Measurements from ENCODE around the gene SCFD2. TPM values are rescaled to one million over a fixed set of nuclear protein-coding genes. Genes with fewer than 3 reads are reported as not detected.

The SCFD2 gene
- total and polyA plus RNA-seq, 2 of the 8 experiments (the other 6 are each of a cell fraction or from before 2014, with no cell fraction given) = 6.2 to 10.2 TPM

DNA sequence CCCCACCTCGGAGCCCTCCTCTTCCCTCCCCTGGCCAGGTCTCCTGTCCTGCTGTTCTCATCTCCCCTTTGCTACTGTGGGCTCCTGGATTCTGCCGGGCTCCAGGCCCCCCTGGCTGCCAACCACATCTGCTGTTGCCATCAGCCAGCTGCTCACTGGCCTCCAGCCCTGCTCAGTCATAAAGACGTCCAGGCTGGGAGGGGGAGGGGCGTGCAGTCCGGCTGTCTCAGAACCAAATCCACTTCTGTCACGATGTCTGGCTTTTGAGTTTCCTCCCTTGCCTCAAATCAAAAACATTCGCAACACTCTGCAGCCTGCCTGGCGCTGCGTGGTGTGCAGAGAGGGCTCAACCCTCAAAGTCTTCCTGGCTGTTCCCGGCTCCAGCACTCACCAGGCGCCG is 496.7 kb downstream of the SCFD2 start:
- POLR2A ChIA-PET (ENCODE audit: partially characterized antibody) = interaction anchor here (0.6 to 2.6 kb wide), 10 partner anchors 14 to 177 kb away, joined by 3 to 14 read pairs (median 4); no protein-coding TSS in a partner anchor
- H3K36me3 ChIP-seq (ENCODE audit: control insufficient read depth in 2 of 4, insufficient read depth in 4 of 4, low read length in 3 of 4) = peaks cover 16 to 37% (median 25%) of the 10 kb centered on the region in 4 experiments
- H2BK15ac ChIP-seq (ENCODE audit: low read length) = peak overlapping the region; percentile 11; the same call in 1 of the 2 replicates
- H2BK5ac ChIP-seq (ENCODE audit: low read depth, low read length) = no peak overlapping the region; the same call in 1 of the 2 replicates
- no peak overlapping the region for H3K4ac ChIP-seq (replicated peaks; ENCODE audit: insufficient read length, low read depth, low read length)
- peak overlapping the region; percentile 85; the same call in 1 of the 2 replicates for H2AK5ac ChIP-seq (ENCODE audit: low read depth, low read length)
- no peak overlapping the region for H3K9ac ChIP-seq (replicated peaks in 1 of 4; ENCODE audit: extremely low read depth in 1 of 4, low read depth in 3 of 4, low read length in 3 of 4)
- TF ChIP-seq SAP30 (IDR thresholded peaks at IDR 0.05; ENCODE audit: insufficient read depth, insufficient replicate concordance, low read length) (no peak), NRF1 (IDR thresholded peaks at IDR 0.05; ENCODE audit: low read depth, low read length) (no peak), EZH2 (IDR thresholded peaks at IDR 0.05; ENCODE audit: low read depth, low read length, severe bottlenecking) (no peak), ZNF274 (IDR thresholded peaks at IDR 0.05; ENCODE audit: borderline replicate concordance, extremely low read depth, low read length) (no peak)
- peak overlapping the region; percentile 50; the same call in 1 of the 2 replicates for H2BK12ac ChIP-seq (ENCODE audit: low read depth, low read length)
- H4K91ac ChIP-seq (replicated peaks; ENCODE audit: insufficient read length, low read length) = peak overlapping the region; percentile 5
- no peaks in the 10 kb centered on the region; a peak in 2 of 7 replicates for H3K27me3 ChIP-seq (replicated peaks in 1 of 4; ENCODE audit: control insufficient read depth in 3 of 4, extremely low read depth in 1 of 4, insufficient read depth in 3 of 4, low read length in 3 of 4)
- H3K79me1 ChIP-seq (ENCODE audit: low read depth, low read length) = peaks cover 4% of the 10 kb centered on the region; the same call in 1 of the 2 replicates
- H4K8ac ChIP-seq (ENCODE audit: extremely low read depth, insufficient read depth, low read length) = no peak overlapping the region; the same call in 1 of the 2 replicates
- no peak for FAIRE-seq
- H3K9me3 ChIP-seq (ENCODE audit: insufficient read depth in 2 of 2, low read depth in 1 of 2, low read length in 1 of 2) = no peaks in the 10 kb centered on the region
- H2BK20ac ChIP-seq (ENCODE audit: low read length) = 0 out of 2 replicates have a peak overlapping the region, but pooled peaks have one; percentile 68
- peaks cover 0 to 12% of the 10 kb centered on the region in 2 experiments; a peak in 2 of 4 replicates for H3K79me2 ChIP-seq (ENCODE audit: control insufficient read depth in 1 of 2, insufficient read depth in 2 of 2, low read length in 2 of 2)
- no peak overlapping the region for H4K5ac ChIP-seq (ENCODE audit: insufficient read length, low read depth, low read length)
- peaks cover 14 to 17% of the 10 kb centered on the region in 2 experiments for H4K20me1 ChIP-seq (replicated peaks in 1 of 2; ENCODE audit: control insufficient read depth in 1 of 2, insufficient read depth in 2 of 2, low read length in 2 of 2)
- H2AFZ ChIP-seq (ENCODE audit: low read length) = no peak overlapping the region
- CTCF ChIA-PET (ENCODE audit: partially characterized antibody) = interaction anchor here (0.8 to 1.2 kb wide), 4 partner anchors 8 to 323 kb away, joined by 3 to 4 read pairs (median 3); no protein-coding TSS in a partner anchor
- no peaks in the 10 kb centered on the region for H3K23me2 ChIP-seq (ENCODE audit: low read depth, low read length)
- no peak overlapping the region for H3K23ac ChIP-seq (ENCODE audit: insufficient read length)
- H3K4me2 ChIP-seq (ENCODE audit: insufficient read depth in 1 of 2, low read depth in 2 of 2, low read length in 2 of 2) = no peak overlapping the region
- H3K14ac ChIP-seq (ENCODE audit: insufficient read length) = no peak overlapping the region
- H3K4me3 ChIP-seq (ENCODE audit: extremely low read depth in 1 of 4, insufficient read depth in 2 of 4, low read depth in 3 of 4, low read length in 4 of 4) = no peak overlapping the region
- H3K56ac ChIP-seq (replicated peaks; ENCODE audit: insufficient read length, low read depth, low read length) = no peak overlapping the region
- H3K18ac ChIP-seq (ENCODE audit: extremely low read depth, low read length) = peak overlapping the region; percentile 41; the same call in 1 of the 2 replicates
- WGBS, 2 experiments (ENCODE audit: extremely low coverage in 1 of 2, insufficient coverage in 1 of 2, insufficient read length in 1 of 2, insufficient replicate concordance in 2 of 2, low coverage in 1 of 2, low lambda C conversion rate in 2 of 2, missing lambda C conversion rate in 1 of 2) = 88% methylated on average over 12 of the region's 12 CpGs; no CpG with 5 or more reads in 1 of the 2 experiments
- no peak for DNase-seq (ENCODE audit: low read depth in 1 of 2, low spot score in 2 of 2)
- peaks cover 7 to 24% (median 15%) of the 10 kb centered on the region in 4 experiments for H3K4me1 ChIP-seq (replicated peaks in 1 of 4; ENCODE audit: control insufficient read depth in 3 of 4, insufficient read depth in 4 of 4, low read length in 3 of 4)
- no peak overlapping the region for H2BK120ac ChIP-seq (replicated peaks; ENCODE audit: low read depth, low read length)
- no peak overlapping the region for H3K27ac ChIP-seq (ENCODE audit: low read depth, low read length)

All from H1 (cell line).